Stimulated activated CD4-positive, alpha-beta T cell treated with anti-CD3 and anti-CD28 coated beads, Interleukin-15, amount 100 ng/mL, for 24 hours (primary cell): Measurements from ENCODE around the gene FGF14.

Source experiments
- DNase-seq: peaks from one replicate; pipeline ENCODE4 v3.0.0-alpha.2; 2020

The FGF14 gene

GRCh38 chr13:102401766-102402165, at the start of gene FGF14:
Gene FGF14 (minus strand): TSS chr13:102402048.
- DNase-seq, result no peak

GRCh38 chr13:102443249-102443648, 41.4 kb upstream of the FGF14 start:
- no peak for DNase-seq

- no peak for DNase-seq
These were observed 39.2 kb upstream of the FGF14 start for GRCh38 chr13:102441085-102441484.

GRCh38 chr13:102440259-102440936, 38.5 kb upstream of the FGF14 start:
- DNase-seq, result no peak

GRCh38 chr13:102422690-102423089, 20.8 kb upstream of the FGF14 start:
- DNase-seq, result no peak

GRCh38 chr13:102405499-102406100, 3.8 kb upstream of the FGF14 start:
- DNase-seq, result no peak

- peak; percentile 60 for DNase-seq
These were observed 442 bp upstream of the FGF14 start for GRCh38 chr13:102402290-102402689.

- DNase-seq, result no peak
These were observed 583 bp downstream of the FGF14 start for GRCh38 chr13:102401265-102401664.

GRCh38 chr13:102400675-102401145, 1.1 kb downstream of the FGF14 start:
- DNase-seq, result no peak

- DNase-seq, result peak; percentile 37
These were observed 1.8 kb downstream of the FGF14 start for GRCh38 chr13:102399791-102400674.

GRCh38 chr13:102395939-102396338, 5.9 kb downstream of the FGF14 start:
- no peak for DNase-seq

GRCh38 chr13:102395174-102395573, 6.7 kb downstream of the FGF14 start:
- DNase-seq, result no peak

GRCh38 chr13:102394158-102395053, 7.4 kb downstream of the FGF14 start:
- peak; percentile 97 for DNase-seq

GRCh38 chr13:102392481-102393209, 9.2 kb downstream of the FGF14 start:
- peak; percentile 41 for DNase-seq

- DNase-seq, result no peak
These were observed 15.4 kb downstream of the FGF14 start for GRCh38 chr13:102386461-102386860.

GRCh38 chr13:102380012-102380411, 21.8 kb downstream of the FGF14 start:
- DNase-seq, result no peak

GRCh38 chr13:102376318-102376717, 25.5 kb downstream of the FGF14 start:
- no peak for DNase-seq

- DNase-seq, result no peak
These were observed 27.1 kb downstream of the FGF14 start for GRCh38 chr13:102374726-102375125.

- no peak for DNase-seq
These were observed 27.6 kb downstream of the FGF14 start for GRCh38 chr13:102374233-102374632.

- no peak for DNase-seq
These were observed 28.6 kb downstream of the FGF14 start for GRCh38 chr13:102373221-102373620.

GRCh38 chr13:102369302-102369701, 32.5 kb downstream of the FGF14 start:
- DNase-seq, result no peak

- no peak for DNase-seq
These were observed 34.0 kb downstream of the FGF14 start for GRCh38 chr13:102367836-102368235.
